HG02981 (cell line): ENCODE results near the gene SLC36A1.

ENCODE experiments used
- ATAC-seq: cut with Tn5 transposase; IDR thresholded peaks from one replicate; pipeline ENCODE4 v1.9.1; 2021; ENCODE audit warnings: mild to moderate bottlenecking, moderate library complexity; ENCODE audit not compliant: unreplicated experiment

The SLC36A1 gene

DNA sequence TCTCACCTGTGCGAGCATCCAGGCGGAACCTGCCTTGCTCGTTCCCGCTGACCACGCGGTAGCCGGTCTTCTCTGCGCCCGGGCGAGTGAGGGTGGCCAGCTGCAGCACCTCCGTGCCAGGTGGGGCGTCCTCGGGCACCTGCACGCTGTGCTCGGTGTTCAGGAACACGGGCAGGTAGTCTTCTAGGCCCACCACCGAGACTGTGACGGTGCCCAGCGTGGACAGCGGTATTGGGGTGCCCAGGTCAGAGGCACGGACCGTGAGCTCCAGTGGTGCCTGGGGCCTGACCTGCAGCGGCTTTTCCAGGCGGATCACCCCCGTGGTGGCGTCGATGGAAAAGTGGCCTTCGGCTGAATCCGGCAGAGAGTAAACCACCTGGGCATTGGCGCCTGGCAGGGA lies 84.2 kb downstream of the SLC36A1 start:
- no peak for ATAC-seq

- no peak for ATAC-seq
Measured at GRCh38 chr5:151532416-151532815, 85.0 kb downstream of the SLC36A1 start.

GRCh38 chr5:151534350-151534749 lies 86.9 kb downstream of the SLC36A1 start:
- ATAC-seq: no peak

GRCh38 chr5:151537044-151537443 lies 89.6 kb downstream of the SLC36A1 start:
- ATAC-seq: no peak

DNA sequence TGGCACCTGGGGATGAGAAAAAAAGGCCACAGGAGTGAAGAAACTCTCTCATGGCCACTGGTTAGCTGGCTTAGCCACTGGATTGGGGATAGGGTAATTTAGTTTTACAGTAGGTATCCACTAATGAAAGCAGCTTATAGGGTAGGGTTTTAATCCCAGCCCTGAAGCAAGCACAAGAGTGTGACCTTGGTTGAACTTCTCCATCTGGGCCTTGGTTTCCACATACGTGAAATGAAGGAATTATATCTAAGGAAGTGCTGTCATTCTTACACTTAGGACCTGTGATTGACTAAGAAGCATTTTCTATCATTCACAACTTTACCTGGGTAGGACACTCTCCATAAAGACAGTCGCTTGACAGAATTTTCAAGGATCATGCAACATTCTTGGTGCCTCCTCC lies 94.2 kb downstream of the SLC36A1 start:
- ATAC-seq: no peak
